Right cardiac atrium (tissue), 5 donors: ENCODE measurements around the gene PHLPP1. TPM values are rescaled to one million over a fixed set of nuclear protein-coding genes. Genes with fewer than 3 reads are reported as not detected.

Source experiments
- polyA plus RNA-seq: library from polyadenylated mRNA; stranded (reverse); fragments of 200-250 nt; gene quantifications from one replicate; pipeline ENCODE4 v1.2.3, GENCODE V29; 2013
- total RNA-seq, 4 donors: library from RNA; stranded (reverse); fragmentation: NEBNext Ultra II Directional; extraction: Animal tissue kit (Norgen Biotek cat#: 25700); gene quantifications; one replicate each; pipeline ENCODE4 v1.2.1, GENCODE V29; 2021
- donor health status: healthy with polysubstance abuse.
- donor health status: DM: no; HTN: yes; CAD: no.
- donor health status: DM: no; HTN: no; CAD: no.
- donor health status: DM: no; HTN: yes; CAD: no; lungs with severe emphysema.
- donor health status: DM: yes; HTN: yes; CAD: no.

The PHLPP1 gene
- total and polyA plus RNA-seq, 5 donors, result 1.7 to 6.4 (median 4.9) TPM

Other genes with a start within 250 kb of the PHLPP1 start
- 10 to 100 TPM; 14.0 to 21.7 (median 18.4) TPM for gene ZCCHC2, start 192.5 kb upstream of the PHLPP1 start, total RNA-seq
- 5.4 TPM for gene ZCCHC2, start 192.5 kb upstream of the PHLPP1 start, polyA plus RNA-seq